Upper lobe of right lung (tissue), 1 donor: ENCODE measurements around the gene FAM171A1. TPM values are rescaled to one million over a fixed set of nuclear protein-coding genes. Genes with fewer than 3 reads are reported as not detected.

Experiments
- ATAC-seq: fragments of 200-7000 bp; cut with Tn5 transposase; one replicate; pipeline ENCODE4 v1.9.1; 2020; ENCODE audit warnings: mild to moderate bottlenecking, moderate library complexity
- DNase-seq: peaks from one replicate; pipeline ENCODE4 v3.0.0-alpha.2; 2020
- H3K27ac ChIP-seq: fragments of 200-600 bp; one replicate; pipeline ENCODE4 v1.8.0; 2022
- H3K27me3 ChIP-seq: fragments of 200-600 bp; one replicate; pipeline ENCODE4 v1.8.0; 2022; ENCODE audit warnings: mild to moderate bottlenecking
- H3K36me3 ChIP-seq: fragments of 200-600 bp; one replicate; pipeline ENCODE4 v1.8.0; 2022
- H3K4me1 ChIP-seq: fragments of 200-600 bp; one replicate; pipeline ENCODE4 v1.8.0; 2022
- H3K4me3 ChIP-seq: fragments of 200-600 bp; one replicate; pipeline ENCODE4 v1.8.0; 2022; ENCODE audit warnings: mild to moderate bottlenecking
- H3K9me3 ChIP-seq: fragments of 200-600 bp; one replicate; pipeline ENCODE4 v1.8.0; 2022
- intact Hi-C: fragments of 100-400 bp; cut with DNase I; formaldehyde crosslinking; loops from one replicate; pipeline ENCODE4 v1.11.0; 2022
- total RNA-seq: library from RNA; stranded (reverse); fragmentation: NEBNext Ultra II Directional; extraction: Animal tissue kit (Norgen Biotek cat#: 25700); gene quantifications from one replicate; pipeline ENCODE4 v1.2.1, GENCODE V29; 2021
- TF ChIP-seq, protein P1 (sequence below): fragments of 200-600 bp; IDR thresholded peaks from one replicate; pipeline ENCODE4 v1.8.0; 2022; ENCODE audit warnings: antibody characterized with exemption
- donor health status: DM: no; HTN: yes; CAD: no; lungs with severe emphysema.

FAM171A1 gene
- total RNA-seq, 1 donor from 2014 or later, result 17.3 TPM

DNA sequence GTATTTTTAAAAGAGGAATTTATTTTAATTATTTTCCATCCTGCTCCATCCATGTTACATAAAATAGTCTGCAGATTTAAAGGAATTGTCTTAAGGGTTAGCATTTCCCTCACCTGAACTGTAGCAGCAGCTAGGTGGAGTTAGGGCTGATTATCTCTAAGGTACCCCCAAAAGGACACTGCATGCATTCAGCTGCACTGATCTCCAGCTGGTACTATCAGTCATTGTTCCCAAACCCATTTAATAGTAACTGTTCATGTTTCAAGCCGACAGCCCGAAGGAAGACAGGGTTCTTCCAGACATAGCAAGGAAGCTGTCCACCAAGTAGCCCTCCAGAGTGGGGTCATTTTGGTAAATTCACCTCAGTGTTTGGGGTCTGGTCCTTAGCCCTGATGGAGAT, 48.7 kb downstream of the FAM171A1 start:
- DNase-seq (no peak), ATAC-seq (no peak)
- intact Hi-C loops, result no loop called here
- H3K9me3 ChIP-seq, result no peaks in the 10 kb centered on the region
- no peak overlapping the region for H3K4me3 ChIP-seq
- no peaks in the 10 kb centered on the region for H3K36me3 ChIP-seq
- peaks cover 24% of the 10 kb centered on the region for H3K4me1 ChIP-seq
- no peak overlapping the region for H3K27ac ChIP-seq
- no peaks in the 10 kb centered on the region for H3K27me3 ChIP-seq
- TF ChIP-seq, protein P1, sequence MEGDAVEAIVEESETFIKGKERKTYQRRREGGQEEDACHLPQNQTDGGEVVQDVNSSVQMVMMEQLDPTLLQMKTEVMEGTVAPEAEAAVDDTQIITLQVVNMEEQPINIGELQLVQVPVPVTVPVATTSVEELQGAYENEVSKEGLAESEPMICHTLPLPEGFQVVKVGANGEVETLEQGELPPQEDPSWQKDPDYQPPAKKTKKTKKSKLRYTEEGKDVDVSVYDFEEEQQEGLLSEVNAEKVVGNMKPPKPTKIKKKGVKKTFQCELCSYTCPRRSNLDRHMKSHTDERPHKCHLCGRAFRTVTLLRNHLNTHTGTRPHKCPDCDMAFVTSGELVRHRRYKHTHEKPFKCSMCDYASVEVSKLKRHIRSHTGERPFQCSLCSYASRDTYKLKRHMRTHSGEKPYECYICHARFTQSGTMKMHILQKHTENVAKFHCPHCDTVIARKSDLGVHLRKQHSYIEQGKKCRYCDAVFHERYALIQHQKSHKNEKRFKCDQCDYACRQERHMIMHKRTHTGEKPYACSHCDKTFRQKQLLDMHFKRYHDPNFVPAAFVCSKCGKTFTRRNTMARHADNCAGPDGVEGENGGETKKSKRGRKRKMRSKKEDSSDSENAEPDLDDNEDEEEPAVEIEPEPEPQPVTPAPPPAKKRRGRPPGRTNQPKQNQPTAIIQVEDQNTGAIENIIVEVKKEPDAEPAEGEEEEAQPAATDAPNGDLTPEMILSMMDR, result no peak

DNA sequence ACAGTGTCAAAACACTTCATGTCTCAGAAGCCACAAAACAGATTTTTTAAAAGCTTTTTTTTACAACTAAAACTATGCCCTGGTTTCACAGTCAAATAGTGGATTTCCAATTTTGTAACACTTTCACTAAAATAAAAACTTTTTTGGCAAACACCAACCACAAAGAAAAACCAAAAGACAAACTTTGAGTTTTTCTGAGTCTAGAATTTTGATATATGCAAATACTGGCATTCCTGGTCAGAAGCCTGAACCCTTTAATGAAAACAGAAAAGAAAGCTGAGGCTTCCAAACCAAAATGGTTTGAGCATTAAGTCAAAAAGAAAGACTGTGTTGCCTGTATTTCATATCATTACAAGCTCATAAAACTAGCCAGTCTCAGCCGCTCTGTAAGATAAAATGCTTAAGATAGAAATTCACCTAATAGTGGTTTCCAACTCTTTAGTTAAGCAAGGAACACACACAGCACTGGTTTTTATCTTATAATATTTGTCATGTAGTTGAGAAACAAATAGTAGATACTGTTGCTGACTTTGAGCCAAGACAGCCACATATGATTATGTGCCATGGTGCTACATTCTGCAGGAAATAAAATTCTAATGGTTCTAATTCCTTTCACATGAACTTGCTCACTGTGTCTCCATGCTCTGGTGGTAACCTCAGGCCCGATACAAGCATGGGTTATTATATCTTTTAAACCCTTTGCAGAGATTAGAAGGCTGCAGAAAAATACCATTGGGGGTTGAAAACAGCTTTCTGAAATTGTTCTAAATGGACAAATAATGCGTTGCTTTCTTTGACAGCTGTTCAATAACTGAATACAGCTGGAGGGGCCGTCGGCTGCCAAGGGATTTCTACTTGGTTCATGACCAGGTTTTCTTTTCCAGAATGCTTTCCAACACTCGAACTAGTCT, 49.4 kb downstream of the FAM171A1 start:
- Histone ChIP-seq H3K36me3 (no peaks in the 10 kb centered on the region), H3K27me3 (no peaks in the 10 kb centered on the region), H3K9me3 (no peaks in the 10 kb centered on the region), H3K4me3 (no peak overlapping the region), H3K4me1 (peaks cover 24% of the 10 kb centered on the region), H3K27ac (no peak overlapping the region)
- DNase-seq, result no peak
- no peak for ATAC-seq
- TF ChIP-seq, protein P1, result no peak
- intact Hi-C loops, result no loop called here

DNA sequence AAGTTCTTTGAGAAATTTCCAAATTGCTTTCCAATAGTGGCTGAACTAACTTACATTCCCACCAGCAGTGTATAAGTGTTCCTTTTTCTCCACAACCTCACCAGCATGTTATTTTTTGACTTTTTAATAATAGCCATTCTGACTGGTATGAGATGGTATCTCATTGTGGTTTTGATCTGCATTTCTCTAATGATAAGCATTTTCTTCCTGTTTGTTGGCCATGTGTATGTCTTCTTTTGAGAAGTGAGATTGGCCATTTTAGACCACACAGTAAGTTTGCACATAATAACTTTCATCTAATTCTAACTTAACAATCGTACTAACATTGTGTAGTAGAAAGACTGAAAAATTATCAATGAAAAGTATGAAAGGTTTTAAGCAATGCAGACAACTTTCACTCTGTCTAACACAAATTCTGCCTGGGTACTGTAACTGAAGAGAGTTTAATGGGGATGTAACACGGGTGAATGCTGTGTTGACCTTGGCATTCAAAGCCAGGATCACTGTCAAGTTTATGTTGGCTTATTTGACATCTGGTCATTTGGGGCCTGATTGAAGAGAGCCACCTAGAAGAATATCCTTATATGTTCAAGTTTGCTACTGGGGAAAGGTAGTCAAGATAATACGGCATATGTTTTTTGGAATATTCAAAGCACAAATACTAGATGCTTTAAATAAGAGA, 50.4 kb downstream of the FAM171A1 start:
- TF ChIP-seq, protein P1, result no peak
- no peak overlapping the region for H3K27ac ChIP-seq
- H3K4me3 ChIP-seq, result no peak overlapping the region
- ATAC-seq (no peak), DNase-seq (no peak)
- H3K36me3 ChIP-seq, result no peaks in the 10 kb centered on the region
- intact Hi-C loops, result no loop called here
- peaks cover 21% of the 10 kb centered on the region for H3K4me1 ChIP-seq
- no peaks in the 10 kb centered on the region for H3K27me3 ChIP-seq
- no peaks in the 10 kb centered on the region for H3K9me3 ChIP-seq

DNA sequence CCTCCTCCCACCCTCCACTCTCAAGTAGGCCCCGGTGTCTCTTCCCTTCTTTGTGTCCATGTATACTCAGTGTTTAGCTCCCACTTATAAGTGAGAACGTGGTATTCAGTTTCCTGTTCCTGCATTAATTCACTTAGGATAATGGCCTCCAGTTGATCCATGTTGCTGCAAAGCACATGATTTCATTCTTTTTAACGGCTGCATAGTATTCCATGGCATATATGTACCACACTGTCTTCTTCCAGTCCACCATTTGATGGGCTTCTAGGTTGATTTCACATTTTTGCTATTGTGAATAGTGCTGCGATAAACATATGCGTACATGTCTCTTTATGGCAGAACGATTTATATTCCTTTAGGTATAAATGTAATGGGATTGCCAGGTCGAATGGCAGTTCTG, 51.0 kb downstream of the FAM171A1 start:
- Histone ChIP-seq H3K4me1 (peaks cover 21% of the 10 kb centered on the region), H3K36me3 (no peaks in the 10 kb centered on the region), H3K27ac (no peak overlapping the region), H3K4me3 (no peak overlapping the region), H3K9me3 (no peaks in the 10 kb centered on the region), H3K27me3 (no peaks in the 10 kb centered on the region)
- intact Hi-C loops, result no loop called here
- TF ChIP-seq, protein P1, result no peak
- ATAC-seq (no peak), DNase-seq (no peak)

DNA sequence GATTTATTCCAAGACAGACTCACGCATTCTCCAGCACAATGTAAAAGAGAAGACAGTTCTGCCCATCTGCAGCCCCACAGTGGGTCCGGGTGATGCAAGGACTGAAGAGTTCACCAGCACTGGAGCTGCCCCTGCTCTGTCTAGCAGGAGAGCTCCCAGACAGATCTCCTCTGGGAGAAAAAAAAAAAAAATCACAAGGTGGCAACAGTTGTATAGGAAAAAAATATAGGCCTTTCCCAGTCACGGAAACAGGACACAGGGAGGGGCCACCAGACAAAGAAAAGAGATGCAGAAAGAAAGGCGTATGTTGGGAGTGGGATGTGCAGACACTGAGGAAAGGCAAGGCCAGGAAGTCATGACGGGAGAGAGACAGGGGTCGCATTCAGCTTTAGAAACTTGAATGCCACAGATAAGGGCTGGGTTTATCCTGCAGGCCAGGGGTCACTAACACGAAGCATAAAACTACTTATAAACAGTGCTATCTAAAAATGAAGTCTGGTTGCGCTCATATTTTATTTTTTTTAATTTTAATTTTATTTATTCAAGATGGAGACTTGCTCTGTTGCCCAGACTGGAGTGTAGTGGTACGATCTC, 54.1 kb downstream of the FAM171A1 start:
- DNase-seq (no peak), ATAC-seq (no peak)
- intact Hi-C loops, result no loop called here
- no peaks in the 10 kb centered on the region for H3K27me3 ChIP-seq
- no peak overlapping the region for H3K27ac ChIP-seq
- H3K4me3 ChIP-seq, result no peak overlapping the region
- no peaks in the 10 kb centered on the region for H3K9me3 ChIP-seq
- H3K36me3 ChIP-seq, result no peaks in the 10 kb centered on the region
- TF ChIP-seq, protein P1, result no peak
- peaks cover 35% of the 10 kb centered on the region for H3K4me1 ChIP-seq
